Mucosa of gallbladder (tissue), 1 donor: ENCODE measurements around the gene SNRPB. TPM values are rescaled to one million over a fixed set of nuclear protein-coding genes. Genes with fewer than 3 reads are reported as not detected.

Experiments
- DNase-seq: peaks from one replicate; pipeline ENCODE4 v3.0.0-alpha.2; 2020; ENCODE audit warnings: low spot score
- total RNA-seq: library from RNA; stranded (reverse); gene quantifications from one replicate; pipeline ENCODE4 v1.2.1, GENCODE V29; 2021
- donor health status: DM: no; HTN: no; CAD: no.

Gene SNRPB
- total RNA-seq, 1 donor from 2014 or later: 85.8 TPM

- no peak for DNase-seq
Measured at GRCh38 chr20:2475850-2476741, 5.5 kb upstream of the SNRPB start.

GRCh38 chr20:2473516-2473915 is 2.9 kb upstream of the SNRPB start:
- no peak for DNase-seq

- peak; percentile 22 for DNase-seq
Measured at GRCh38 chr20:2469991-2470422, 582 bp downstream of the SNRPB start.

- DNase-seq: no peak
Measured at GRCh38 chr20:2468581-2469407, 1.8 kb downstream of the SNRPB start.

- DNase-seq: no peak
Measured at GRCh38 chr20:2467412-2467811, 3.2 kb downstream of the SNRPB start.

- no peak for DNase-seq
Measured at GRCh38 chr20:2465100-2465499, 5.5 kb downstream of the SNRPB start.

GRCh38 chr20:2463616-2464365 is 6.8 kb downstream of the SNRPB start:
- DNase-seq: no peak

GRCh38 chr20:2462484-2462883 is 8.1 kb downstream of the SNRPB start:
- no peak for DNase-seq

- DNase-seq: no peak
Measured at GRCh38 chr20:2460752-2461424, 9.7 kb downstream of the SNRPB start.

- no peak for DNase-seq
Measured at GRCh38 chr20:2459981-2460751, 10.4 kb downstream of the SNRPB start.

- DNase-seq: no peak
Measured at GRCh38 chr20:2458919-2459499, 11.6 kb downstream of the SNRPB start.

GRCh38 chr20:2455771-2456497 is 14.7 kb downstream of the SNRPB start:
- DNase-seq: no peak

- no peak for DNase-seq
Measured at GRCh38 chr20:2453792-2454191, 16.8 kb downstream of the SNRPB start.

- peak; percentile 68 for DNase-seq
Measured at GRCh38 chr20:2451939-2452732, 18.5 kb downstream of the SNRPB start.

GRCh38 chr20:2451422-2451821 is 19.2 kb downstream of the SNRPB start:
- no peak for DNase-seq

- DNase-seq: no peak
Measured at GRCh38 chr20:2449386-2449785, 21.2 kb downstream of the SNRPB start.

- DNase-seq: no peak
Measured at GRCh38 chr20:2446845-2447244, 23.7 kb downstream of the SNRPB start.

GRCh38 chr20:2431185-2431584 is 39.4 kb downstream of the SNRPB start:
- DNase-seq: no peak

GRCh38 chr20:2430538-2430937 is 40.1 kb downstream of the SNRPB start:
- no peak for DNase-seq
